HG02943 (cell line): ENCODE measurements around the gene HPS6.

ENCODE experiments used
- ATAC-seq: cut with Tn5 transposase; IDR thresholded peaks from one replicate; pipeline ENCODE4 v1.9.1; 2021; ENCODE audit warnings: mild to moderate bottlenecking, low read depth, moderate library complexity; ENCODE audit not compliant: unreplicated experiment

The HPS6 gene

GRCh38 chr10:102067091-102067916 lies 2.2 kb downstream of the HPS6 start:
- no peak for ATAC-seq

- no peak for ATAC-seq
Observed at GRCh38 chr10:102068216-102068615, 3.1 kb downstream of the HPS6 start.

DNA sequence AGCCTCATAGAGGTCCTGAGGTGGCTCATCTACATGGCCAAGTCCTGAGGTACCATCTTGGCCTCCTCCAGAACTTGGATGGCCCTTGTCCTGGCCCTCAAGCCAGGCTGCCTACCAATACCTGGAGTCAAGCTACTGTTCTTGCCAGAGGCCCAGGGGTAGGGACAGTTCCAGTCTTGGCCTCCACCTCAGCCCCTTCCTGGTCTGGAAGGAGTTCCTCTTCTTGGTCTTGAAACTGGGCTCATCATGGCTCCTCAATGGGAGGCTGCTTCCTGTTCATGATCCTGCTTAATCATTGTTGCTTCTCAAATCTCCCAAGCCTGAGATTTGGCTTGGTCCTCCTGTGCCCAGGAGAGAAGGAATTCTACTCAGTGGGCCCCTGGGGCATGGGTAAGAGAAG lies 3.9 kb downstream of the HPS6 start:
- no peak for ATAC-seq

DNA sequence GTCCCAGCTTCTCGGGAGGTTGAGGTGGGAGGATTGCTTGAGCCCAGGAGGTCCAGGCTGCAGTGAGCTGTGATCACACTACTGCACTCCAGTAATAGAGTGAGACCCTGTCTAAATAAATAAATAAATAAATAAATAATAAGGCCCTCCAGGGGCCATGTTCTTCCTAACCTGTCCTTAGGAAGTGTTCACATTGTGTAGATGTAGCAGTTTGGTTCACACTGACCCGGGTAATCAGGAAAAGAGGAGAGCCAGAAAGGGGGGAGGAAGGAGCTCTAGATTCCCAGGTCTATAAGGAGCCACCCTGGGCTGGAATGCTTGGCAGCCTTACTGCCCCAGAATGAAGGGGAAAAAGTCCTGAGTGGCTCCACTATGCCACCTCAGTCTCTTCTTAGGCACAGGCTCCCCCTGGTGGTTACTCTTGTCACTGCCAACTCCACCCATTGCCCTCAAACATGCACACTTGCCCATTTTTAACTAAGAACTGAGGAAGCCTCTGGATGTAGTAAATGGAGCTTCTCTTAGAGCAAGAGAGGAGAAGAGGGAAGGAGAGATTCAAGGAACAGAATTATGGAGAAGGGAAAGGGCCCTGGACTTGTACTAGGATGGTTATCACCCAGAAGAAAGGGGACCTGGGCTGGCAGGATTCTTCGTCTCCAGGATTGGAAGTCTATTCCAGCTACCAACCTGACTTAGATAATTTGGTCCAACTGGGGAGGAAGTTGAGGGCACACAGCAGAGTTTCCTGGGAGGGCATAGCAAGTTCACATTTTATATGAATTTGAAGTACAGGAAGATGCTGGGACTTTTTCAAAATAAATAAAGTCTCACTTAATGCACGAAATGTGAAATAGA lies 7.8 kb downstream of the HPS6 start:
- no peak for ATAC-seq

- no peak for ATAC-seq
Observed at GRCh38 chr10:102083541-102083940, 18.4 kb downstream of the HPS6 start.

DNA sequence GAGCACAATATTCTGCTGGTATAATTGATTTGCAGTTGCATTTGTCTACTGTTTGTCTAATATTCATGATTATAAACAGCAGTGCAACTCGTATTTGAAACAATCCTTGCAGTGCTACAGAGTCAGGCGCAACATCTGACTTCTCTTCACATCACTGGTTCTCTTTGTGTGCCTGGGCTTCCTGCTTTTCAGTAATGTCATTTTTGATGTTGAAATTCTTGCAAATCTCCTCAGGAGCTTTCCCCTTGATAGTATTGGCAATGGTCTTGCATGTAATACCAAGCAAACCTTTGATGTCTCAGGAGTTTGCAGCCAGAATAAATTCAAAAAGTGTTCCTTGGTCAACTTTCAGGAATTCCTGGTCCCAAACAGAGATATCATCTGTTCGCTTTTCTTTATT lies 20.2 kb downstream of the HPS6 start:
- ATAC-seq, result no peak

- ATAC-seq, result no peak
Observed at GRCh38 chr10:102086196-102086595, 21.0 kb downstream of the HPS6 start.

- ATAC-seq, result no peak
Observed at GRCh38 chr10:102090772-102091171, 25.6 kb downstream of the HPS6 start.

GRCh38 chr10:102096449-102096848 lies 31.3 kb downstream of the HPS6 start:
- ATAC-seq, result no peak

GRCh38 chr10:102101152-102101551 lies 36.0 kb downstream of the HPS6 start:
- no peak for ATAC-seq

- no peak for ATAC-seq
Observed at GRCh38 chr10:102102421-102102820, 37.3 kb downstream of the HPS6 start.

DNA sequence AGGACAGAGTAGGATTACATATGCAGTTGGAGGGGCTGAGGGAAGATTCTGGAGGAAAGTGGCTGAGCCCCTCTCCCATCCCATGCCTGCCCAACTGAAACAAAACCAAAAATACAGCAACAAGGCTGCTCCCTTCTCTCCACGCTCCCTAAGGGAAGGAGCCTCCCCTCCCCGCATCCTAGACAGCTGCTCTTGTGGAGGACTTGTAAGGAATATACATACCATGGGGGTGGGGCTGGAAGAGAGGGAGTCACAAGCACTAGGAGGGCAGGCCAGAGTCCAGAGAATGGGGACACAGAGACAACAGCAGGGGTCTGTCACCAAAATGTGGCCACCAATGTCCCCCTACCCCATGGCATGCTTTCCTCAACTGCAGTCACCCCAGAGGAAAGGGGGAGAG lies 41.8 kb downstream of the HPS6 start:
- ATAC-seq, result no peak

DNA sequence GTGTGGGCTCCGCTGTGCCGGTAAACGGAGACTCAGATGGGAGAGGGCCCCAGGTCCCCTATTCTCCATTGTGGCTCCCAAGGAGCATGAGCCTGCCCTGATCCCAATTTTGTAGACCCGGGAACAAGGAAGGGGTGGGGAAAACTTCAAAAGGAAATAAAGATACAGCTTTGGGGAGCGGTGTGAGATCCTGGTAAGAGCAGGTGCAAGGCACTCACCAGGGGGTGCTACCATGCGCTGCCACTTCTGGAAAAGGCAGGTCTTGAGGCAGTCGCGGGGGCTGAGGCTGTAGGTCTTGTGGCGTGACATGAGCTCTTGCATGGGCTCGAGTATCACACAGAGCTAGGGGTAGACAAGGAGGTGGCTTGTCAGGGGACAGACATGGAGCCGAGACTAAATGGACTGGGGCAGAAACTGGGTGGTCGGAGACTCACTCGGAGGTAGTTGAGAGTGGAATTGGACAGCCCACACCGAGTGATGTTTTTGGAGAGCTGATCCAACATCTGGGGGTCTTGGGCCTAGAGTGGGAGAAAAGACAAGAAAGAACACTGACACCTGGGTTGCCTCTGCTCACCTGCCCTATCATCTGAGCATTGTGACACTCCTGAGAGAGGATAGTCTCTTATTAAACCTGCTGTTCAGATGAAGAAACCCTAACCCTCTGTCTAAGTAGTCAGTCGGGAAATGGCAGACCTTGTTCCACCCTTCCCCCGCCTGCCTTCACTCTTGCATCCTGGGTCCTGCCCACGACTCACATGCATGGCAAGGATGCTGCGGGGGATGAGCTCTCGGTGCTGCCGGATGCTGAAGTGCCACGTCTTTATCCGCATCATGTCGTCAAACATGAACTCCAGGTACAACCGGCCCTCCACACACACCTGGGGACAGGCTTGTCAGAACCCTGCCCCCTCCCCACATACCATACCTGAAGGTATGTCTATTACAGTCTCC lies 44.3 kb downstream of the HPS6 start:
- ATAC-seq, result no peak

- ATAC-seq, result no peak
Observed at GRCh38 chr10:102111276-102111675, 46.1 kb downstream of the HPS6 start.

DNA sequence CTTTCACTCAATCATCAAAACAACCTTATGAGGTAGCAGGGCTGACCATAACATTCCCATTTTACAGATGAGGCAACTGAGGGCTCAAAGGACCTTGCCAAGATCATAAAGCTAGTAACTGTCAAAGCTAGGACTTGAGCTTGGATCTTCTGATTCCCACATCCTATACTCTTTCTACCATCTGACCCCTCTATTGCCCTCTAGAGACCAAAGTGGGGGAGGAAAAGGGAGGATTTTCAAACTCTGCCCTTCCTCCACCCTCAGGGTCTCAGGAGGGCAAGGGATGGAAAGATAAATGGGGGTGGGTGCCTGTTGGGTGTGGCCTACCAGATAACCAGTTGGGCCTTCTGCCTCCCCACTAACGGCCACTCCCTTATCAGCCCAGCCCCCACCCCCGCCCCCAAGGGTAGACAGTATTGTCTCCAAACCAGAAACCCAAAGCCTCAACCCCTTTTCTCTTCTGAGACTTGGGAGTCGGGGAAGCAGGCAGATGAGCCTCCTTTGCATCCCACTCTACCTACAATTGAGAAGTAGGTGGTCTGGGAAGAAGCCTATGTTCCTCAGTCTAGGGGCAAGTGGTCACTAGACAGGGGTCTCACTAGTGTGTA lies 47.2 kb downstream of the HPS6 start:
- ATAC-seq, result no peak

DNA sequence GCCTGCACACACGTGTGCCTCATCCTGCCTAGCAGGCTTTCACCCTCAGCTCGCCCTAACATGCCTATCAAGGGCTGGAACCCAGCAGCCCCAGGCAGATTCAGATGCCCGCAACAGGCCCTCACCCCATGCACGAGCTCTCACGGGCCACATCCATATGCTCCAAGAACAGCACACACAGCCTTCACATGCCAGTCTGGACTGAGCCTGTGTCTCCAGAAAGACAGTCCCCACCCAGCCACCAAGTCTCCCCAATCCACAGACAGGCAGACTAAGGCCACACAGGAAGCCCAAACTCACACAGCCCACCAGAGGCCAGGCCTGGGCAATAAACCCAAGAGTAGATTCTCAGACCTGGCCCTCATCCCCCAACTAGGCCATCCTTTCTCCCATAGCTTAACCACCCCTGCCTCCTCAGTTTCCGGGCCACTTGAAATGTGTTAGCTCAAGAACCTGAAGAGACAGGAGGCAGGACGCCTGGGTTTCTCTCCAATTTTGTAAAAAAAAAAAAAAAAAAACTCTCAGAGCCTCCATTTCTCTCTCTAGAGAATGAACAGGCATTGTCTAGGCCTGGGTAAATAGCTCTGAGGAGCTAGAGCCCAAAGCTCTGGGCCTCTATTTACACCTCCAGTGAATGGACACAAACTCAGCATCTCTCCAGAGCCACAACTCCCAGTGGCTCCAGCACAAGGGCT lies 48.3 kb downstream of the HPS6 start:
- ATAC-seq, result no peak

- no peak for ATAC-seq
Observed at GRCh38 chr10:102113956-102114857, 49.1 kb downstream of the HPS6 start.

DNA sequence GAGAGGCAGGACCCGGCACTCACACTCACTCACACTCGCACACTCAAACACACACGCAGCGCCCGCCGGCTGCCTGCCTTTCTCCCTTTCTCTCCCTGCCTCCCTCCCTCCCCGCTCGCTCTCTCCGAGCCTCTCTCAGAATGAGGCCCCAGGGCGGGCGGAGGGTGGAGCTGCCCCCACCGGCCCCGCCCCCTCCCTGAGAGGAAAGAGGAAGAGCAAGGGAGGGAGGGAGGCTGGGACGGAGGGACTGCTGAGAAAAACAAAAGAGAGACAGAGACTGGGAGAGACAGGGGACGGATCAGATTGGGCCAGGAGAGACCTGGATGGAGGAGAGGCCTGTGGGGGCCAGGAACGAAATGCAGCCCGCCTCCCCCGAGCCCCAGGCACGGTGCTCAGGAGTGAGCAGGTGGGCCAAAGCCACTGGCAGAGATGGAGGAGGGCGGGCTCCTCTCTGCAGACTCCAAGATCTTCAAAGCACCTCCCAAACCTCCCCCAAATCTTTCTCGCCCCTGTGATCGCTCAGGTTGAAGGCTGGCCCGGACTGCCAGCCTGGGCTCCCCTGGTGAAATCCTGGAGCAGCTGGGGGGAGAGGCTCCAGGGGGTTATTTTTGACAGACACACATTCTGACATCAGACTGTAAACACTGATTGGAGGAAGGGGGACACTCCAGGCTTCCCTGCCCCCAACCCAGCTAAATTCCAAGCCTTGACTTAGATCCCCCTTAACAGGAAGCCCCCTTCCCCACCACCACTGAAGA lies 49.9 kb downstream of the HPS6 start:
- peak; percentile 60 for ATAC-seq
